H9 (cell line): ENCODE results near the gene KCNAB1. TPM values are rescaled to one million over a fixed set of nuclear protein-coding genes. Genes with fewer than 3 reads are reported as not detected.

ENCODE experiments used
- DNase-seq: peaks from one replicate; pipeline ENCODE4 v3.0.0-alpha.2; 2017
- H2AFZ ChIP-seq: one replicate; pipeline ENCODE4 v1.6.1; 2013; ENCODE audit warnings: mild to moderate bottlenecking, low read length, control low read depth, moderate library complexity
- H2AK5ac ChIP-seq: 2 replicates; pipeline ENCODE4 v1.6.1; 2013; ENCODE audit warnings: low read length, control low read depth, mixed read lengths; ENCODE audit not compliant: insufficient read length
- H2BK120ac ChIP-seq: one replicate; pipeline ENCODE4 v1.6.1; 2013; ENCODE audit warnings: low read depth, mild to moderate bottlenecking, low read length, control low read depth, inconsistent platforms; ENCODE audit not compliant: poor library complexity, severe bottlenecking
- H2BK12ac ChIP-seq: 2 replicates; pipeline ENCODE4 v1.6.1; 2013; ENCODE audit warnings: low read length, control low read depth, mixed read lengths, low read depth; ENCODE audit not compliant: insufficient read length
- H2BK15ac ChIP-seq: 2 replicates; pipeline ENCODE4 v1.6.1; 2013; ENCODE audit warnings: low read depth, low read length, control low read depth
- H2BK20ac ChIP-seq: one replicate; pipeline ENCODE4 v1.6.1; 2013; ENCODE audit warnings: low read depth, mild to moderate bottlenecking, low read length, control low read depth, inconsistent platforms; ENCODE audit not compliant: poor library complexity, severe bottlenecking
- H2BK5ac ChIP-seq: 2 replicates; pipeline ENCODE4 v1.6.1; 2013; ENCODE audit warnings: low read length, control low read depth, mixed read lengths; ENCODE audit not compliant: insufficient read length
- H3K14ac ChIP-seq: 2 replicates; pipeline ENCODE4 v1.6.1; 2013; ENCODE audit warnings: low read length, control low read depth; ENCODE audit not compliant: insufficient read depth
- H3K18ac ChIP-seq: 2 replicates; pipeline ENCODE4 v1.6.1; 2013; ENCODE audit warnings: low read depth, mild to moderate bottlenecking, mixed read lengths, low read length, control low read depth; ENCODE audit not compliant: insufficient read length
- H3K23ac ChIP-seq: 2 replicates; pipeline ENCODE4 v1.6.1; 2013; ENCODE audit warnings: low read length, control low read depth, mixed read lengths, low read depth; ENCODE audit not compliant: insufficient read length
- H3K23me2 ChIP-seq: 2 replicates; pipeline ENCODE4 v1.6.1; 2013; ENCODE audit warnings: low read depth, mild to moderate bottlenecking, mixed read lengths, low read length, control low read depth; ENCODE audit not compliant: insufficient read length, poor library complexity, severe bottlenecking
- H3K27ac ChIP-seq: 2 replicates; pipeline ENCODE4 v1.5.1; 2013; ENCODE audit warnings: low read length, control low read depth, mixed read lengths, low read depth; ENCODE audit not compliant: insufficient read length
- H3K27me3 ChIP-seq: 2 replicates; pipeline ENCODE4 v1.6.1; 2013; ENCODE audit warnings: low read length, control low read depth, inconsistent platforms; ENCODE audit not compliant: insufficient read depth
- H3K4ac ChIP-seq: 2 replicates; pipeline ENCODE4 v1.6.1; 2013; ENCODE audit warnings: low read depth, mild to moderate bottlenecking, control low read depth, inconsistent platforms, low read length, moderate library complexity
- H3K4me1 ChIP-seq: 2 replicates; pipeline ENCODE4 v1.6.1; 2013; ENCODE audit warnings: low read length, control low read depth, inconsistent platforms; ENCODE audit not compliant: insufficient read depth
- H3K4me2 ChIP-seq: 2 replicates; pipeline ENCODE4 v1.6.1; 2013; ENCODE audit warnings: low read length, control low read depth, mixed read lengths; ENCODE audit not compliant: insufficient read length, insufficient read depth
- H3K56ac ChIP-seq: 2 replicates; pipeline ENCODE4 v1.6.1; 2013; ENCODE audit warnings: low read depth, mild to moderate bottlenecking, mixed read lengths, low read length, control low read depth; ENCODE audit not compliant: insufficient read length
- H3K79me1 ChIP-seq: 2 replicates; pipeline ENCODE4 v1.6.1; 2013; ENCODE audit warnings: low read depth, mild to moderate bottlenecking, moderate library complexity, low read length, control low read depth, inconsistent platforms; ENCODE audit not compliant: insufficient read depth, poor library complexity, severe bottlenecking
- H3K79me2 ChIP-seq: 2 replicates; pipeline ENCODE4 v1.6.1; 2013; ENCODE audit warnings: low read length, control low read depth, inconsistent platforms; ENCODE audit not compliant: insufficient read depth
- H3K9ac ChIP-seq: 2 replicates; pipeline ENCODE4 v1.6.1; 2013; ENCODE audit warnings: low read length, control low read depth, mixed read lengths; ENCODE audit not compliant: insufficient read length; ENCODE audit errors: extremely low read depth
- H3K9me3 ChIP-seq: one replicate; pipeline ENCODE4 v1.6.1; 2013; ENCODE audit warnings: low read depth, low read length, inconsistent platforms; ENCODE audit not compliant: control insufficient read depth
- H3T11ph ChIP-seq: one replicate; pipeline ENCODE4 v1.6.1; 2013; ENCODE audit warnings: mild to moderate bottlenecking, low read length, control low read depth, inconsistent platforms
- H4K20me1 ChIP-seq: one replicate; pipeline ENCODE4 v1.6.1; 2013; ENCODE audit not compliant: control insufficient read depth, insufficient read length, insufficient read depth
- H4K5ac ChIP-seq: 2 replicates; pipeline ENCODE4 v1.6.1; 2013; ENCODE audit warnings: low read depth, mild to moderate bottlenecking, mixed read lengths, low read length, control low read depth; ENCODE audit not compliant: insufficient read length
- H4K8ac ChIP-seq: replicated peaks from 2 replicates; pipeline ENCODE4 v1.6.1; 2013; ENCODE audit warnings: low read length, control low read depth, mixed read lengths, low read depth; ENCODE audit not compliant: insufficient read length
- H4K91ac ChIP-seq: 2 replicates; pipeline ENCODE4 v1.6.1; 2013; ENCODE audit warnings: low read depth, mild to moderate bottlenecking, moderate library complexity, mixed read lengths, low read length, control low read depth; ENCODE audit not compliant: insufficient read length
- H3K27ac Mint-ChIP-seq, 3 experiments: 2 replicates in 2 of 3; 3 replicates in 1 of 3; pipeline ENCODE4 v1.8.0; 2020 to 2021; ENCODE audit warnings: mixed read lengths in 3 of 3, mild to moderate bottlenecking in 1 of 3, moderate library complexity in 1 of 3
- H3K27me3 Mint-ChIP-seq: 2 replicates; pipeline ENCODE4 v1.8.0; 2021; ENCODE audit warnings: low read depth, mild to moderate bottlenecking, moderate library complexity, mixed read lengths
- H3K36me3 Mint-ChIP-seq, 3 experiments: 2 replicates in 2 of 3; 3 replicates in 1 of 3; pipeline ENCODE4 v1.8.0; 2020 to 2021; ENCODE audit warnings: low read depth in 3 of 3, mixed read lengths in 3 of 3; ENCODE audit not compliant: insufficient read depth in 1 of 3
- H3K4me1 Mint-ChIP-seq, 2 experiments: 2 replicates each; pipeline ENCODE4 v1.8.0; 2020; ENCODE audit warnings: mixed read lengths in 2 of 2
- H3K4me3 Mint-ChIP-seq, 2 experiments: 2 replicates in 1 of 2; 3 replicates in 1 of 2; pipeline ENCODE4 v1.8.0; 2020 to 2021; ENCODE audit warnings: mild to moderate bottlenecking in 2 of 2, mixed read lengths in 2 of 2, moderate library complexity in 1 of 2
- H3K9me3 Mint-ChIP-seq, 2 experiments: 2 replicates in 1 of 2; 3 replicates in 1 of 2; pipeline ENCODE4 v1.8.0; 2020; ENCODE audit warnings: mild to moderate bottlenecking in 2 of 2, mixed read lengths in 2 of 2, moderate library complexity in 1 of 2
- CTCF ChIP-seq: fragments of 200-600 bp; sonication (generic); conservative IDR thresholded peaks from 3 replicates; pipeline ENCODE4 v1.8.0; 2021; ENCODE audit warnings: antibody characterized with exemption, mild to moderate bottlenecking
- WGBS: extraction: QIAGEN DNeasy Blood & Tissue Kit; methylation state at CpG from one replicate; pipeline ENCODE4 v1.1.7; 2013; ENCODE audit warnings: missing lambda C conversion rate, low lambda C conversion rate, mixed read lengths; ENCODE audit not compliant: insufficient read length; ENCODE audit errors: extremely low coverage; 5-methylcytosine and 5-hydroxymethylcytosine counted together
- total RNA-seq: library from RNA; stranded (reverse); gene quantifications from 2 replicates; pipeline ENCODE4 v1.2.1, GENCODE V29; 2021

Gene KCNAB1
- total RNA-seq, 1 experiment from 2014 or later = 3.7 TPM

GRCh38 chr3:156334841-156335545, 214.6 kb downstream of the KCNAB1 start:
- H3K4me1 ChIP-seq = peaks cover 4% of the 10 kb centered on the region; the same call in 1 of the 2 replicates
- no peak overlapping the region for H3K9ac ChIP-seq
- no peaks in the 10 kb centered on the region for H3K27me3 ChIP-seq
- H3K23ac ChIP-seq = no peak overlapping the region
- no peak overlapping the region for H3K27ac ChIP-seq
- no peaks in the 10 kb centered on the region for H3K9me3 ChIP-seq
- no peak overlapping the region for H2BK5ac ChIP-seq
- no peak overlapping the region for H4K5ac ChIP-seq
- no peak overlapping the region for H2BK120ac ChIP-seq
- H2AFZ ChIP-seq = no peak overlapping the region
- peaks cover 13 to 15% of the 10 kb centered on the region in 2 experiments for H3K4me1 Mint-ChIP-seq
- H3K27me3 Mint-ChIP-seq = no peaks in the 10 kb centered on the region
- H3K18ac ChIP-seq = no peak overlapping the region
- H2BK20ac ChIP-seq = no peak overlapping the region
- H3K23me2 ChIP-seq = no peaks in the 10 kb centered on the region
- H2AK5ac ChIP-seq = no peak overlapping the region
- H3K79me1 ChIP-seq = no peaks in the 10 kb centered on the region
- H3K79me2 ChIP-seq = no peaks in the 10 kb centered on the region
- H3K36me3 Mint-ChIP-seq = no peaks in the 10 kb centered on the region
- no peak overlapping the region for H3K56ac ChIP-seq
- H4K91ac ChIP-seq = no peak overlapping the region
- H3K4ac ChIP-seq = no peak overlapping the region
- H2BK12ac ChIP-seq = no peak overlapping the region
- no peaks in the 10 kb centered on the region for H4K20me1 ChIP-seq
- no peak overlapping the region for H4K8ac ChIP-seq
- no peak overlapping the region for H2BK15ac ChIP-seq
- peak overlapping the region in 1 of 3 experiments; percentile 5; a peak in 3 of 7 replicates for H3K27ac Mint-ChIP-seq
- H3K9me3 Mint-ChIP-seq = no peaks in the 10 kb centered on the region
- no peak for DNase-seq
- WGBS = no CpG with 5 or more reads among the region's 3 CpGs
- H3T11ph ChIP-seq = no peak overlapping the region
- no peak for TF ChIP-seq CTCF
- no peak overlapping the region for H3K4me3 Mint-ChIP-seq
- no peak overlapping the region for H3K14ac ChIP-seq
- no peak overlapping the region for H3K4me2 ChIP-seq
